Measurements from ENCODE around the gene HPCA.

HPCA gene

GRCh38 chr1:32886004-32886827, at the start of gene HPCA:
TSS of gene HPCA (plus strand) at chr1:32886491. CDS start at chr1:32888899, 2,408 bp downstream.
- DNase-seq (ENCODE audit: low read depth in 2 of 2, low spot score in 1 of 2) = no peak

DNA sequence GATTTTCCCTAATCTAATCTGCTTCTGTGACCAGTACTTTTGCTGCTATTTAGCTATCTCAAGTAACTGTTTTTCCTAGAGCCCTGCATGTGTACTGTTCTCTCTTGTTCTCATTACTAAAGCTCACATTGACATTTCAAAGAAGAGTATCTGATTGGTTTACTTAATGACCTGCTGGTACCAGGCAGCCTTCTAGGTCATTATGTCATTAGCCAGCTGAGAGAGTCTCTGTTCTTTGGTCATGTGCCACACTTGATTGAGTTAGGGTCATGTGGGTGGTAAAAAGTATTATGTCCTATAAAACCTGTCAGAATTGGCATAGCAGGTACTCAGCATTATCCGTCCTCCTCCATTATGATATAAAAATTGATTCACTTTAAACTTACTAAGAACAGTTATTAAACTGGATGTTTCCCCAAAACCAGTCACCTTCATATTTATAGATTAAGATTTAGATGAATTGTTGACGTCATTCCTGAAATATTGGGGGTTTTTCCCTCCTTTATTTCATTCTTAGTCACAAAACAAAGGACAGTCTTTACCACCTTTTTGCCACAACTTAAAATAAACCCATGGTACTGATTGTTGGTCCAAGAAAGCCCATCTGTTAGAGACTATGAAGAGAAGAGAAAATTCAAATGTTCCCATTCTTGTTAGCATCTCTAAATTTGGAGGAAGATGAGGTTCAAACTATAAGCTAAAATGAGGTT, 37.8 kb upstream of the HPCA start:
- no peak for DNase-seq (ENCODE audit: low read depth in 2 of 2, low spot score in 1 of 2)

DNA sequence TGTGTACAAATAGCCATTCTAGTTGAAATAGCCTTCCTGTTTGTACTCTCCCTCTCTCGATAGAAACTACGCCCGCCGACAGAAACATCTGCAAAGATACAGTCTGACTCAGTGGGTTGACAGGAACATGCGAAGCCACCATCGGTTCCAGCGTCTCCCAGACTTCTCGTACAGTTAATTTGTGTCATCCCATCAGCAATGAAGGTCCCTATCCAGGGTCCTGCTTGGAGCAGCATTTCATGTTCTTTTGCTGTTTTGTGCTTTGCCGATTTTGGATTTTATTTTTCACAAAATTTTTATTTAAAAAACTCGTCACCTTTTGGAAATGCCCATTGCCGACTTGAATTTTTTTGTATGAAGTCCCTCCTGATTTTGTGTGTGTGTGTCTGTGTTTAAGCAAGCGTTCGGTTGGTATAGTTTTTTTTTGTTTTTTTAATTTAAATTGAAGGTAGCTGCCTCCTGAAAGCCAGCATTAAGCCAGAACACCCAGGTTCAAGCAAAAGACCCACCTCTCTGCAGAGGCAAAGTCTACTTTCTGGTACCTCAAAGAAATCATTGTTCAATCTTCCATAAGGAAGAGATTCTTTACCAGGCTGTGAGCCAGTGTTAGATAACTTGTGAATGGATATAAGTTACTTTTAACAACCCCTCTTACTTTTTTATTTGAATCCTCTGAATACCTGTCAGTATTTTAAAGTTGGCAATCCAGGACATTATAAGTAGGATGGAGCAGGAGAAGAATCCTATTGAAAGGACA, 30.3 kb upstream of the HPCA start:
- DNase-seq (ENCODE audit: low read depth in 2 of 2, low spot score in 1 of 2) = no peak

- no peak for DNase-seq (ENCODE audit: low read depth in 2 of 2, low spot score in 1 of 2)
Measured at GRCh38 chr1:32858136-32858535, 28.2 kb upstream of the HPCA start.

GRCh38 chr1:32858791-32859190, 27.5 kb upstream of the HPCA start:
- DNase-seq (ENCODE audit: low read depth in 2 of 2, low spot score in 1 of 2) = no peak

DNA sequence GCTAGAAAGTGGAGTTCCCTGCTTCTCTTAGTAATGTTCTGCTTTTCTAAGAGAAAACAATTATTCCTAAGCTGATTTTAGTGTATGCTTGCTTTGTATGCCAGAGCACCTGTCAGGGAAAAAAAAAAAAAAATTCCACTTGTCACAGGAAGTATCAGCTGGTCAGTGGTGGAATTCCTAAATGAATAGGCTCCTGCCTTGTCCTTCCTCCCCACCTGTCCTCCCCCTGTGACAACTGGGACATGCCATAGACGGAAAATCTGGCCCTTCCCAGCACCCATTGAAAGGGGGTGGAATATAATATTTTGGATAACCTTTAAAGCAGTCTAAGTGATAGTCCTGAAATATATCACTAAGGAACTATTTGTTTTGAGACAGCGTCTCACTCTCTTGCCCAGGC, 26.4 kb upstream of the HPCA start:
- no peak for DNase-seq (ENCODE audit: low read depth in 2 of 2, low spot score in 1 of 2)

DNA sequence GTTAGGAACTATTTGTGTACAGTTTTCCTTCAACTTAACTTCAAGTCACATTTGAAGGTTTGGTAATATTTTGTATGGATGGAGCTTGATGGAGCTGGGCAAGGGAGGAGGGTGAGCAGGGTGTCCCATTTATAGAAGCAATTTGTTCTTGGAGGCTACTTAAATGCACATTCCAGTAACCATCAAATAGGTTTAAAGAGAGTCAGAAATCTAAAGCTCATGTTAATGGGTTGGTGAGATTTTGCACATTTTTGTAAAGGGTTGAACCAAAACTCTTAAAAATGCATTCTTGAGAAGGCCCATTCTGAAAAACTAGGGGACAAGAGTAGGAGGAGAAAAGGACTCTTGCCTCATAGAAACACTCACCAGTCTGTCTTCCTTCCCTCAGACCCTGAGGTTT, 25.7 kb upstream of the HPCA start:
- DNase-seq (ENCODE audit: low read depth in 2 of 2, low spot score in 1 of 2) = no peak

DNA sequence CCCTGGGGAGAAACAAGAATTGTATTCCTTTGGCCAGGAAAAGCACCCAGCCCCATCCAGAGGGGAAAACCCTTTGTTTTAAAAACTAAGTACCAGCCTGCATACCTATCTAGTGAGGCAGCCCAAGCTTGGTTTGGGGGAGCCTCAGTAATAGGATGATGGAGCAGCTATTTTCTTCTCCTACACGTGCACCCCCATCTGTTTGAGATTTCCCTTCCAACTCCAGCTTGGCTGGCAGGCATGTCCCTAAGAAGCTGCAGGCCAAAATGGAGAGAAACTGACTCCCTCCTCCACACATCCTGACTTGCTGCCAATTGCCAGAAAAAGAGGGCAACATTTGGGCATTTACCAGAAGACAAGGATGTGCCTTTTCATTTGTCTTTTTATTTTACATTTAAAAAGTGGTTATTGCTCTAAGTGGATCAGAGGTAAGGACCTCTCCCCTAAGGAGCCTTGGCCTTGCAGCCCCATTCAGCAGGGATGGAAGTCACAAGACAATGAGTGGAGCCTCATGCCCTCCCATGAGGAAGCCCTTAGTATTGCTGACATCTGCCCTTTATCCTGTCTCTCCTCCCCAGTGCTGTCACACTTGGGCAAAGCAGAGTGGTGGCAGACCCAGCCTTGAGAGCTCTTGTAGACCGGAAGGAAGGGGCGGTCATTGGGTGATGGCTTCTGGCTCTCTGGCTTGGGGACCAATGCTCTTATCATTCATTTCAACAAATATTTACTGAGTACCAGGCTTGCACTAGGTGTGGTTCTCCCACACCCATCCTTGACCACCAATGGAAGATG, 24.2 kb upstream of the HPCA start:
- DNase-seq (ENCODE audit: low read depth in 2 of 2, low spot score in 1 of 2) = no peak

GRCh38 chr1:32863218-32863880, 22.9 kb upstream of the HPCA start:
- DNase-seq (ENCODE audit: low read depth in 2 of 2, low spot score in 1 of 2) = no peak

GRCh38 chr1:32863881-32864245, 22.4 kb upstream of the HPCA start:
- no peak for DNase-seq (ENCODE audit: low read depth in 2 of 2, low spot score in 1 of 2)

DNA sequence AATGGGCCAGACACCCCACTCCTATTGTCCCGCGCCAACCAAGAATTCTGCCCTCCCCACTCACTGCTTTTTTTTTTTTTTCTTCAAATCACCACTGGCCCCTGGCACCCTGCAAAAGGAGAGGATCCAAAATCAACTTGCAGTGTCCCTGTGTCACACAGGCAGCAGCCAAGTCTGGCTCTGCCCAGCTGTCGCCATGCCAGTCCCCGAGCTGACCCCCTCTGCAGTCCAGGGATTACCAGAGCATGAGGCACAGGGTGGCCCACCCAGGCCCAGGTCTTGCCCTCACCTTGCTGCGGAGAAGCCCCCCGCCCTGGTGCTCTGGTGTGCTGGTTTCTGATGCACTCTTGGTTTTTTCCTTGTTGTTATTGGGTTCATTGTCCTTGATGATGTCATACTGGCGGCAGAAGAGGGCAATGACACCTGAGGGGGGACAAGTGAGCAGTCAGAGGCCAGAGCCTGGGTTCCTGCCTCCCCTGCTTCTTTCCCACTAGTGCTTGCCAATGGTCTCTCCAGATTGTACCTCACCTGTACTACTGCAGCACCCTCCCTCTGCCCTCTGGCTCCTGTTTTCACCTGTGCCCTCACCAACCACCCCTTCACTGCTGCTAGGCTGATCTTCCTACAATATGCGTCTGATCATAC, 21.8 kb upstream of the HPCA start:
- no peak for DNase-seq (ENCODE audit: low read depth in 2 of 2, low spot score in 1 of 2)

DNA sequence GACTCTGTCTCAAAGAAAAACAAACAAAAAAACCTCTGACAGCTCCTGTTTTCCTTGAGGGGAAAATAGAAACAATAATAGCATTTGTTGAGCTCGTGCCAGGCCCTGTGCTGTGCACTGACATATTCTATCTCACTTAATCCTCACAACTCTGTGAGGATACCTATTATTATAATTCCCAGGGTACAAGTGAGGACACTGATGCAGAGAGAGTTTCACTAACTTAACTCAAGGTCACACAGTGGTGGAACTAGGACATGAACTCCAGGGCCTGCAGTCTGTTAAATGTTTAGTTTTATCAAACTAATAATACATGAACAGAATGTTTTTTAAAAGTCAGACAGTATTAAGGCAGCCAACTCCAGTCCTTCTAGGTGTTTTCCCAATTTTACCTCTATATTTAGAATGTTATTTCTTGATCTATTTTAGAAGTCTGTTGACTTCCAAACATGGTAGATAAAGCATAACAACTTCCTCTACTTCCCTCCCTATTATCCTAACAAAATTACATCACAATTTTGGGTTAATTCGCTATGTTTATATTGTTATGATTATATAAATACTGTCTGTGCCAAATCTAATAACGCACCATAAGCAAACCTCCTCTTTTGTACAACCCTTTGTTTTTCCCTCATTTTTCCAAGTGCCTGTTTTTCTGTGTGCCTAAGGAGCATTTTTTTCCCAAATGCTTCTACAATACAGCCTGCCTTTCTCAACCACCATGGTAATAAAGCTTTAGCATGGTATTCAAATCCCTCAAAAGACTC, 20.5 kb upstream of the HPCA start:
- DNase-seq (ENCODE audit: low read depth in 2 of 2, low spot score in 1 of 2) = no peak

DNA sequence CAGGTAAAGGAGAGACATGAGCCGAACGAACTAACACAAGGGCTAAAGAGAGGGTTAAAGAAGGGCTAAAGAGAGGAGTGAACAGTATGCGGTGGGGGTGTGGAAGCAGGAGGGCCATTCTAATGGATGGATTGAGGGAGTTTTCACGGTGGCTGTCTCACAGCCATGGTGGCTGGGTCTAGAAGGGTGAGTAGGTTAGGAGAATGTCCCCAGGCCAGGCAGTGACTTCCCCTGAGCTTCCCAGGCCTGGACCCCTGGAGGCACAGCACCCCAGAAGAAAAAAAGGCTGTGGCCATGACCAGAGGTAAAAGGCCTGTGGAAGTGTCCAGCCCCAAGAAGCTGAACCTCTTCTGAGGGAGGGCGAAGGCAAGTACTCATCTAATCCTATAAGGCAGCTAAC, 19.1 kb upstream of the HPCA start:
- no peak for DNase-seq (ENCODE audit: low read depth in 2 of 2, low spot score in 1 of 2)

DNA sequence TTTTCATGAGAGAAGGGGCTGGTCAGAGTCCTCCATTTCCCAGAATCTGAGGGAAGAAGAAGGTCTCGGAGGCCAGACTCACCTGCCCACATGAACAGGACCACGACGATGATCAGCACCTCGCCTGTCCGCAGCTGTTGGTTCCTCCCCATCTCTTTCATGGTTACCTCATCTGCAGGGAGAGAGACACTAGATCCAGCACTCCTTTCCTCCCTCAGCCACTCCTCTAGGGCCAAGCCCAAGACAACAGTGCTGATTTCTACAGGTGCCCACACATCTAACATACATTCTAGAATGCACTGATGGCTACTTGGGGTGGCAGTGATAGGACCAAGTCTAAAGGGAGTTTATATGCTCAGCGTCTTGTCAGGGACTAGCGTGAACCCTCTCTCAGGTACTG, 18.6 kb upstream of the HPCA start:
- DNase-seq (ENCODE audit: low read depth in 2 of 2, low spot score in 1 of 2) = no peak

- DNase-seq (ENCODE audit: low read depth in 2 of 2, low spot score in 1 of 2) = no peak
Measured at GRCh38 chr1:32868085-32868484, 18.2 kb upstream of the HPCA start.

GRCh38 chr1:32868806-32869455, 17.4 kb upstream of the HPCA start:
- no peak for DNase-seq (ENCODE audit: low read depth in 2 of 2, low spot score in 1 of 2)

DNA sequence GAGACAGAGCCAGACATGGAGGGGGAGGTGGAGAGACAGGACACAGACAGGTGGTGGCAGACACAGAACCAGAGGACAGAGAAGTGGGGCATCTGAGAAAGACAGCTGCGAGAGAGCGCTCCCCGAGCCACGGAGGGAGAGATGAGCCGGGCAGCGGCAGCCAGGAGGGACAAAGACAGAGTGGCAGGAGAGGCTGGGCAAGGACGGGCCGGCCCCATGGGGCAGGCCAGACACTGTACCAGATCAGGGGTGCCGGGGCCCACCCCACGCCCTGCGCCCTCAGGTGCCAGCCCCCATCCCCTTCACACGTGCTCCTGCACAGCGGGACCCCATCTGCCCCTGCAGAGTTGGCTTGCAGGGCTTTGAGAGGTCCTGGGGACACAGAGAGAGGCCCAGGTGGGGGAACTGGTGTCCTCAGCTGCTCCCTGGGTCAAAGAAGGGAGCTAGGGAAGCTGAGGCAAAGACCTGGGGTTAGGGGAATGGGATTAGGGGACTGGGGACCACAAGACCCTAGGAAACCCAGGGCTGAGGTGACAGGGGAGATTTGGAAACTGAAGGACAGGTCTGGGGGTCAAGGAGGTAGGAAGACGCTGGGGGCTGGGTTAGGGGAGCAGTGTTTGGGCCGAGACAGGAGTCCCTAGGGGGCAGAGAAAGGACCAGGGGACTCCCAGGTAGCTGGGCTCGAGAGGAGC, 16.2 kb upstream of the HPCA start:
- no peak for DNase-seq (ENCODE audit: low read depth in 2 of 2, low spot score in 1 of 2)

GRCh38 chr1:32870615-32871363, 15.5 kb upstream of the HPCA start, which contains the start of gene FNDC5:
TSS of gene FNDC5 (minus strand) at chr1:32870912.
- no peak for DNase-seq (ENCODE audit: low read depth in 2 of 2, low spot score in 1 of 2)

Data from stimulated activated CD8-positive, alpha-beta memory T cell treated with anti-CD3 and anti-CD28 coated beads, Interleukin-4, amount 100 ng/mL, for 4 hours (primary cell).